Retina (tissue), 1 donor: Measurements from ENCODE around the gene LIN7C.
"Not testable (repeated sequence)": the region's sequence is repeated elsewhere in the genome, so short reads cannot be mapped to it uniquely, and the experiment has no call there.

Experiments
- DNase-seq: peaks from one replicate; pipeline ENCODE4 v3.0.0-alpha.2; 2016

LIN7C gene

DNA sequence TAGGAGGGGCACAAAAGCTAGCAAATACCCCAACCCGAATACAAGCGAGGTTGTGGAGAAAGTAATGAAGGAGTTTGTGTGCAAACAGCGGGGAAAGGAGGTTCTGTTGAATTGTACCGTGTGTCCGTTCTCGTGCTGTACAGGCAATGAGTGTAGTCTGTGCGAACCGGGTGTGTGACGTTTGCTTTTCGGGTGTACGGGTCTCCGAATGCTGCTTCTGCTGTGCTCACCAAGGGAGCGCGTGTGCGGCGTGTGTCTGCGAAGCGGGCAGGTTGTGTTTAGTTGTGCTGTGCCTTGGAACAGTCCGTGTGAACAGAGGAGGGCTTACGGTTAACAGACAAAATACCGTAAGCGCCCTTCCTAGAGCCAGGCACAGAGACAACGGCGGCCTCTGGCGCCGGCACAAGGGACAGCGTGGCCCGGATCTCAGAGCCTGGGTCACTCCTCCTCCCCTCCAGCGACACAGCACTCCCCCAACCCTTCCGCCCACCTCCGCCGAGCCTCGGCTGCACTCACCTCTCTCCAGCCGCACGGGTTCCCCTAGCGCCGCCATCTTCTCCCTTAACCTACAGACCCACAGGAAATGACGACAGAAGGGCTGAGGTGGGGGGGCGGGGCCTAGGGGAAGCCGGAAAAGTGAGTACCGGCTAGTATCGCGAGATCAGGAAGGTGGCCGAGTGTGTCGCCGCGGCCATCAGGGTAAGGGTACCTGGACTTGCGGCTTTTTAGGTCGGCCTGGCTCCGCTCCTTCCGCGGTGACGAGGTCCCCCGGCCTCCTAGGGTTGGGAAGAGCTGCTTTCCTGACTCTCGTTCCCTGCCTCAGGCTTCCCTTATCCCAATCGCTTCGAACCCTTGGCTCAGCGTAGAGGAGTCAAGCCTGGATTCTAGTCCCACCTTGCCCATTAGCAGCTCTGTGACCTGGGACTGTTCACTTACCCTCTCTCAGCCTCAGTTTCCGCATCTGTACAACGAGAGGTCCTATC is at the start of gene LIN7C:
TSS of gene LIN7C (minus strand) at position 570 of the 983 bp plus-strand sequence. CDS start at position 553, 17 bp downstream.
- peak; percentile 96 for DNase-seq

GRCh38 chr11:27555264-27555663 is 48.7 kb upstream of the LIN7C start:
- no peak for DNase-seq

DNA sequence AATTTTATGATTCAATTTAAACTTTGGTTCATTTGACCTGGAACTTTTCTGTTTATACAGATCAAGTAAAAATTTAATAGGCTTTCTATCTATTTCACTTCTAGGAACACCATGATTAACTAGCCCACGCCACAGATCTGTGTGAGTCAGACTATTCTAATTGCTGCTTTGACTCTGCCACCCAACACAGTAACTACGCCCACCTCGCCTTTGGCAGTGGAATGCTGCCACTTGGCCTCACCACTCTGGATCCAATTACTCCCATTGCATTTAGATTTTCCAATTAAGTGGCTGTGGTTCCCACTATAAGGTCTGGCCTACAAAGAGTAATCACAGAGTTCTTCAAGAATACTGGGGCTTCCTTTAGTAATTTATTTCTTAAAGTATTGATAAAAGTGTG is 46.6 kb upstream of the LIN7C start:
- DNase-seq: no peak

DNA sequence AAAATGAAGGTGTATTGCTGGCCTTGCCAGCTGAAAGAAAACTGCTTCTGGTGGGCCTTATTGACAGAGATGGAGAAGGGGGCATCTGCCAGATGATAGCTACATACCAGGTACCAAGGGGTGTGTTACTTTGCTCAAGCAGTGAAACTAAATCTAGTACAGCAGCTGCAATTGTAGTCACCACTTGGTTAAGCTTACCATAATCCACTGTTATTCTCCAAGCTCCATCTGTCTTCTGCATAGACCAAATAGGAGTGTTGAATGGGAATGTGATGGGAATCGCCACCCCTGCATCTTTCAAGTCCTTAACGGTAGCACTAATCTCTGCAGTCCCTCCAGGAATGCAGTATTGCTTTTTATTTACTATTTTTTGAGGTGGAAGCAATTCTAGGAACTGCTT is 45.8 kb upstream of the LIN7C start:
- no peak for DNase-seq

DNA sequence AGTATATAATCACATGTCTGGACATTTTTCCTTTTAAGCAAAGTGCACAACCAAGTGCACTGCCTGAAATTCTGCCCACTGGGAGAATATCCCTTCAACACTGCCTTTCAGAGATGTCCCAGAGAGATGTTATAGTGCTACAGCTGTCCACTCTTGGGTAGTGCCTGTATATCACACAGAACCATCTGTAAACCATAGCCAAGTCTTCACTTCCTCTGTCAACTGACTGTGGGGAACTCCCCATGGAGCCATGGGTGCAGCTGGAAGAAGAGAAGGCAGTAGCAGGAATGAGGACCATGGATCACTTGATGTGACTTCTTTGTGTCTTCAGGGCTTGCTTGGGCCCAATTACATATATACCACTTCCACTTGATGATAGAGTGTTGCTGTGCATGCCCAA is 44.6 kb upstream of the LIN7C start:
- no peak for DNase-seq

DNA sequence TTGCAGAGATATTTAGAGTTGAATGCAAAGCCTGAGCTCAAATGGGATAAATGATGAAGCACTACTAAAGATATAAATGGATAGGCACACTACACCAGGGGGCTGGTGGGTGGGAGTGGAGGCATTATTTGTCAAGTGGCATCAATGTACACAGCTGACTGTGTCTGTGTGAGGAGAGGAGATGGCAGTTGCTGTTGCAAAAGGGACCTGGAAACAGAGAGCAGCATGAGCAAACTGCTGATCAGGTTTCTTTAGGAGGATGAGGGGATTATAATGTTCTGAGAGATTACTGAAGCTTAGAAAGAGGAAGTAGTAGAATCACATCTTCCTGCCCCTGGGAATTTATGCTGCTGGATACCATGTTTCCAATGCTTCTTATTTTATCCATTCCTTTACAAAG is 39.4 kb upstream of the LIN7C start:
- no peak for DNase-seq

- DNase-seq: no peak
Measured at GRCh38 chr11:27545035-27545434, 38.5 kb upstream of the LIN7C start.

GRCh38 chr11:27541790-27542189 is 35.2 kb upstream of the LIN7C start:
- no peak for DNase-seq

GRCh38 chr11:27540051-27540450 is 33.5 kb upstream of the LIN7C start:
- no peak for DNase-seq

DNA sequence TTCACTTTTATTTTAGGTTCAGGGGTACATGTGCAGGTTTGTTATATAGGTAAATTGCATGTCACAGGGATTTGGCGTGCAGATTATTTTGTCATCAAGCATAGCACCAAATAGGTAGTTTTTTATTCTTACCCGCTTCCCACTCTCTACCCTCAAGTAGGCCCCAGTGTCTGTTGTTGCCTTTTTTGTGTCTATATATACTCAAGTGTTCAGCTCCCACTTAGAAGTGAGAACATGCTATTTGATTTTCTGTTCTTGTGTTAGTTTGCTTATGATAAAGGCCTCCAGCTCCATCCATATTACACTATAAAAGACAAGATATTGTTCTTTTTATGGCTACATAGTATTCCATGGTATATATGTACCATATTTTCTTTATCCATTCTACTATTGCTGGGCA is 28.5 kb upstream of the LIN7C start:
- no peak for DNase-seq

GRCh38 chr11:27532652-27533325 is 26.2 kb upstream of the LIN7C start:
- DNase-seq: no peak

DNA sequence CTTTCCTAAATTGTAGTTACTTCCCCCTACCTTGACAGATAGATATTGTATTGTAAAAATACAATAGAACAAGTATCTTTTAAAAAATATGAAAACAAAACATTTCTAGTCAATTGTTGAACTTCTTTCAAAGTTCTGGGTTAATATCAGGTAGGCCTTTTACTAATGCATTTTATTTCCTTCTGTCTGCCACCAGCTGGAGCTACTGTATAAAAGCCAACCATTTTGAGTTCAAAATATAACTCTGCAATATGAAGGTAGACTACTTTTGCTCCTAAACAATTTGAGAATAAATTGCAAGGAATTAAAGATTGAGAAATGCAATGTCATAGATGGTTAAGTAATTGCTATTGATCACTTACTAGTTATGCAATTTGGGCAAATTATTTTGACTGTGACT is 22.1 kb upstream of the LIN7C start:
- no peak for DNase-seq

DNA sequence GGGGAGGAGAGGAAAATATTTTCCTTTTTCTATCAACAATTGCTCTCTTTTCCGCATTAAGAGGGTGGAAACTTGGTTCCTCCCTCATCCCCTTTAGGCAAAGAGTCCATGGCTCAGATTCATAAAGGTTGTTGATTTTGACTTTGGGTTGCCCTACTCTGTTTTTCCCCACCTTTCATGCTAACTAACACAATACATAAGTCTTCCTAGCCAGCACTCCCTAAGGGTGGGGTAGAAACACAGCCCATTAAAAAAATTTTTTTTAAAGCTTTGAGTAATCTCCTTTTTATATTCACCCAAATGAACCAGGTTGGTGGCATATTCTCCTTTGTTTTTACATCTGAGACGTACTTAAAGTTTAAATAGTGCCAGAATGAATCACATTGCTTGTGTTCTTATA is 20.0 kb upstream of the LIN7C start:
- DNase-seq: no peak

DNA sequence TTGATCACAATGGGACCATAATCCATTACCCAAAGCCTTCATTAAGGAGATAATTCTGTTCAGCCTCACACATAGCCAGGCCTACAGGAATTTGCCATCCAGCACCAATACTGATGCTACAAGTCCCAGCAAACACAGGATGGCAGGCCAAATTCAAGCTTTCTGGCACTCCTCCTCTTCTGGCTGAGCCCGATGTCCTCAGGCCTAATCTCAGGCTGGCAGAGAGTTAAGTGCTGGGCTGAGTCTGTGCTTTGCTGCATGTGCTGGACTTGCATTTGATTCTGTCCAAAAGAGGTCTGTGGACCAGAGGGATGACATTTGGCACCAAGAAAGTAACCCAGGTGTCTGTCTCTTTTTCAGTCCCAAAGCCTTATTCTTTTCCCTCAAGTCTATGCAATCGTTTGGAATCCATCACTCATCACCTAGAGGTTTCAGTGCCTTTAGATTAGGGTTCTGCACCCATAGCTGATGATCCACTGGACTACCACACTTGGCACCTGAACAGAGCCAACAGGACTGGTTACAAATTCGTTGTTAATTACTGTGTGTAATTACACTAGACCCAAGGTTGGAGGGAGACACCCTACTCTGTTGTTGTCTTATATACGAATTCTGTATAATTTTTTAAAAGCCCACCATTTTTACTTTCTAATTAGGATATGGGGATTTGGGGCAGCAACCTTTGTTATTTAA is 19.4 kb upstream of the LIN7C start:
- DNase-seq: no peak

DNA sequence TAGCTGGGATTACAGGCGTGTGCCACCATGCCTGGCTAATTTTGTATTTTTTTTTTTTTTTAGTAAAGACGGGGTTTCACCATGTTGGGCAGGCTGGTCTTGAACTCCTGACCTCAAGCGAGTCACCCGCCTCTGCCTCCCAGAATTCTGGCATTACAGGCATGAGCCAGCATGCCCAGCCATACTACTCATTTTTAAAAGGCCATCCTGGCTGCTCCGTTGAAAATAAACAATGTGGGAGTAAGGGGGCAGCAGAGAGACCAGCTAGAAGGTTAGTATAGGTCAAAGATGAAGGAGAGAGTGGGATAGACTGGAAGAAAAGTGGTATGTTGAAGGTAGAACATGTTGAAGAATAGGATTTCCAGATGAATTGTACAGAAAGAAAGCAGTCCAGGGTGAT is 17.6 kb upstream of the LIN7C start:
- no peak for DNase-seq

DNA sequence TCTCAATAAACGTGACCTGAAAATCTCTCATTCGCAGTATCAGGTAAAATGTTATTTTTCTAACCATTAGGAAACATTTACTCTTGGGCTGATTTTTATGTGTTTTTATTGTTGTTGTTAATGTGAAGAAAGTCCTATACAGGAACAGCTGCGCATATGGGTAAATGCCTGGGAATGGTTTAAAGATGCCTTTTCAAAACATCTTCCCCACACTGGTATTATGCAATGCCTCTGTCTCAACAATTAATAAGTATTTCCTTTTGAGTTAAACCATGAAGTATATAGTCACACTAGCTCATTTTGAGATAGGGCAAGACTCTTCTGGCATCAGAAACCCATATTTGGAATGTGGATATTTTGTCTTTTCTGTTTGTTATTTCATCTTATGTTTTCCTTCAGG is 13.7 kb upstream of the LIN7C start:
- DNase-seq: no peak

- DNase-seq: no peak
Measured at GRCh38 chr11:27518518-27518917, 11.9 kb upstream of the LIN7C start.

- not testable (repeated sequence) for DNase-seq
Measured at GRCh38 chr11:27517490-27517889, 10.9 kb upstream of the LIN7C start.

GRCh38 chr11:27514558-27514957 is 8.0 kb upstream of the LIN7C start:
- no peak for DNase-seq

DNA sequence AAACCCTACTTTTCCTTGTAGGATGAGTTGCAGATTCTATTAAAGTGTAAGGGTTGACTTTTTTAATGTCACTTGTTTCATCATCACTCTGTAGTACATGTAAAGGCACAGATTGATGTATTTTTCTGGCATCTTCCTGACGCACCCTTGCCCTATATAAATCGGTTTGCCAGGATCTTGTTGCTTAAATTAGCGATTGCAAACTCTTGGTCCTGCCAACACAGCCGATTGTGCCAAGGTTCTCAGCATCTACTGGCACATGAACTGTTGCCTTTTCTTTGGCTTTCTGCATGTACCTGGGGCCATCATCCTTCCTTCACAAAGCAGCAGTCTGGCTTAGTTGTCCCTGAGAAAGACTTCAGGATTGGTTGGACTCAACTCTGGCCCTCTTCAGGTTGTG is 7.5 kb upstream of the LIN7C start:
- no peak for DNase-seq

DNA sequence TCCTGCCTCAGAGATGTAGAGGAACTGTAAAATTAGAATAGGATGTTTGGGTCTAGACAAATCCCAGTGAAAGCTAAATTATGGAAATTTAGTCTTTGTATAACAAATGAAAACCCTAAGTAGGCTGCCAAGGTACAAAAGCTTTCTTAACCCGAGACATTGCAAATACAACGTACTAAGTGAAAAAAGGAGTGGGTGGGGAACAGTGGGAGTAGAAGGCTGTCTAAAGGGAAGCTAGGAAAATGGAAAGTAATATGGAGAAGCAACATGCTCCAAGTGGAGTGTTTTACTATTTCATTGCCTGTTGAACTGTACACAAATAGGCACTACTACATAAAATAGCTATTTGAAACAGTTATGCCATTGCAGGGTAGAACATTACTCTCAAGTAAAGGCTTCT is 6.8 kb upstream of the LIN7C start:
- DNase-seq: no peak

GRCh38 chr11:27512238-27512637 is 5.7 kb upstream of the LIN7C start:
- DNase-seq: no peak

DNA sequence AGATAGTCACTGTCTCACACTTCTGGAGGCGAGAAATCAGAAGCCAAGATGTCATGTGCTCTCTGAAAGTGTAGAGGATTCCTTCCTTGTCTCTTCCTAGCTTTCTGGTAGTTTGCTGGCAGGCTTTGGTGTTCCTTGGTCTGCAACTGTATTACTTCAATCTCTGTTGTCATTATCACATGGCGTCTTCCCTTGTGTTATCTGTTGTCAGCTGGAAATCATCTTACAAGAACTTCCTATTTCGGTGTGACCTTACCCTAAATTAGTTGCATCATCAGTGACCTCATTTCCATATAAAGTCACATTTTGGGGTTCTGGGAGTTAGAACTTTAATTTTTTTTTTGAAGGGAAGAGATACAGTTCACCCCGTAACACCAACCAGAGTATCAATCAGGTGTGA is 3.3 kb upstream of the LIN7C start:
- DNase-seq: no peak
